Measurements from ENCODE around the gene CCDC180.
"Not testable (repeated sequence)": the region's sequence is repeated elsewhere in the genome, so short reads cannot be mapped to it uniquely, and the experiment has no call there.

The CCDC180 gene

DNA sequence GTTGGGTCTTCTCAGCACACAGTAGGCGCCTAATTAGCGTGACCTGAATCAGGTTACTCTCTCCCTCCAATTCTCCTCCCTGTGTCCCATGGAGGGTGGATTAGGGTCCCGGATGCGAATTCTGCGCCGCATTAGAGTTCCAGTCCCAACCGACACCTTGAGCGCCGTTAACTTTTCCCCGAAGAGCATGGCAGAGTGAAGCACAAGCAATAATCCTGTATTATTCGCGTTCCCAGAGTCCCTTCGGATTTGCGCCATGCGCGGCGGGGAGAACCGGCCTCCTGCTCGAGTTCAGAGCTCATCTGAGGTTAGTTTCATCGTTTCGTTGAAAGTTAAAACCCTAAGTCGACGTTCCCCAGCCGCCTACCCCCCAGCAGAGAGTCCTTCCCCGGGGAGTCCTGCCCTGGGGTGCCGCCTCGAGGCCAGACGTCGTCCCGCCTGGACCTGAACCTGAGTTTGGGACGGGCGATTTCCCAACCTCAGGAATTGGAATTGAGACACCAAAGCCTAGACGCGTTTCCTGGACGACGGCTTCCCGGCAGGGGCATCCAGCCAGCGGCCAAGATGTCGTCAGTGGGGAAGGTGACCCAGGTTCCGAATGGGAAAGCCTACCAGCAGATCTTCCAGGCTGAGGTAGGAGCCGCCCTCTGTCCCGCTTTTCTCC, at the start of gene CCDC180:
CCDC180 (plus strand) TSS at position 160 of the 664 bp plus-strand sequence; CDS start at position 565, 405 bp downstream.
- DNase-seq: no peak

DNA sequence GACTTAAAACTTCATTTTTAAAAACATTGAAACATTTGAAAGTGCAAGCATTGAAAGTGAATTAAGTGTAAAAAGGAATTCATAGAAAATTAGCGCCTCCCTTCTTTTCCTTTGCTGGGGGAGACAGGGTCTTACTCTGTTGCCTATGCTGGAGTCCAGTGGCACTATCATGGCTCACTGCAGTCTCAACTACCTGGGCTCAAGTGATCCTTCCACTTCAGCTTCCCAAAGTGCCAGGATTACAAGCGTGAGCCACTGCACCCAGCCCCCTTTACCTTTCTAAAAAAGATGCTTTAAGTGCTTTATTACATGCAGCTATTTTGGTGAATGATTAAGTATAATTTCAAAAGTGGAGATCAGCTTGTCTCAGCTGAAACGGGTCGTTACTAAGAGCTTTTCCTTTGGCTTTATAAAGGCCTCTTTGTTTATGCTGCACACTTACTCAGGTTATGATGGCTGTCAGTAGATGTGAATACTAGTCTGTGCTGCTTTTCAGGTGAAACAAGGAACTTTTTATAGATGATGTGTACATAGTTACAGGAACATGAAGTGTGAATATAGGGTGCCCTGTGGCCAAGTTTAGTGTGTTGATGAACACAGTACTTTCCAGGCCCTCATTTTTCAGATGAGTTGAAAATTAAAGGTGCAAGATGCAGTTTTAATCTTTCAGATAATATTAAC, 47.5 kb upstream of the CCDC180 start:
- not testable (repeated sequence) for DNase-seq

DNA sequence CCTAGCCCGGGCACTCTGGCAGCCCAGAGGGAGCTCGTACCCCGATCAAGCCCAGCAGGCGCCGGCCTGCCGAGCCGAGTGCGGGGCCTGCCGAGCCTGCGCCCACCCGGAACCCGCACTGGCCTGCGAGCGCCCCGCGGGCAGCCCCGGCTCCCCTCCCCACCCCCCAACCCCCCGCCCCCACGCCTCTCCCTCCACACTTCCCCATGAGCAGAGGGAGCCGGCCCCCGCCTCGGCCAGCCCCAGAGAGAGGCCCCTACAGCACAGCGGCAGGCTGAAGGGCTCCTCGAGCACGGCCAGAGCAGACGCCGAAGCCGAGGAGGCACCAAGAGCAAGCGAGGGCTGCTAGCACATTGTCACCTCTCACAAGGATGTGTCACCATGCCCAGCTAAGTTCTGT, 36.2 kb upstream of the CCDC180 start:
- no peak for DNase-seq

DNA sequence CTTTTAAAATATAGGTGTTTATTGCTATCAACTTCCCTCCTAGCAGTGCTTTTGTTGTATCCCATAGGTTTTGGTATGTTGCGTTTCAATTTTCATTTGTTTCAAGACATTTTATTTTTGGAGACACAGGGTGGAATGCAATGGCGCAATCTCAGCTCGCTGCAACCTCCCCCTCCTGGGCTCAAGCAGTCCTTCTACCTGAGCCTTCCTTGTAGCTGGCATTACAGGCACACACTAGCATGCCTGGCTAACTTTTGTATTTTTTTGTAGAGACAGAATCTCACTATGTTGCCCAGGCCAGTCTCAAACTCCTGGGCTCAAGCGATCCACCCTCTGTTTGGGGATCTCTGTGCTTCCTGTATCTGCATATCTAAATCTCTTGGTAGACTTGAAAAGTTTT, 35.4 kb upstream of the CCDC180 start:
- no peak for DNase-seq

DNA sequence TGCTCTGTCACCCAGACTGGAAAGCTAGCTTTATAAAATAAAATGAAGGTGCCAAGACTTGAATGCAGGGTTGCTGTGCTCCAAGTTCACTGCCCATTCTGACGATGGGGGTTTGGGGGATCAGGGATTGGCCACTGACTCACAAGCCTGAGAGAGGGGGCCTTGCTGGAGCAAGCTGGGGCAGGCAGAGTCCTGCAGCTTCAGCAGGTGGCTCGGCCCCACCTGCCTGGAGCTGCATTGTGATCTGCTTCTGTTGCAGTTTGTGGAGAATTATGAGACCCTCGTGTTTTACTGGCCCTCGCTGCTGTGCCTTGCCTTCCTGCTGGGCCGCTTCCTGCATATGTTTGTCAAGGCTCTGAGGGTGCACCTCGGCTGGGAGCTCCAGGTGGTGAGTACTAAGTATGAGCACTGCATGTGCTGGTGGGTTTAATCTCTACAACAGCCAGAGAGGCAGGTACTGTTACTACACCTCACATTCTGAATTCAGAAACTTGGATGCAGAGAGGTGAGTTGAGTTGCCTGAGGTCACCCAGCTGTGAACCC, 31.1 kb upstream of the CCDC180 start:
- no peak for DNase-seq

DNA sequence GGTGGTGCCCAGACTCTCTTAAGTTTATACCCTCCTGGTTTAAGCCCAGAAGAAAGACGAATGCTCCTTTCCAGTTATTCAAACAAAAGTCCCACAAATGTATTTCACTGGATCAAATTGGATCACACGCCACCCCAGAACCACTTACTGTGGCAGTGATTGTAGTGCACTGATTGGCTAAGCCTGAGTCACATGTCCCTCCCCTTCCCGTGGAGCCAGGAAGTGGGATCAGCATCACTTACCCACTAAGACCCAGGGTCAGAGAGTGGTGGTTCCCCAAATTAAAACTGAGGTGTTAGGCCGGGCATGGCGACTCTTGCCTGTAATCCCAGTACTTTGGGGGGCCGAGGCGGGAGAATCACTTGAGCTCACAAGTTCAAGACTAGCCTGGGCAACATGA, 29.5 kb upstream of the CCDC180 start:
- no peak for DNase-seq

DNA sequence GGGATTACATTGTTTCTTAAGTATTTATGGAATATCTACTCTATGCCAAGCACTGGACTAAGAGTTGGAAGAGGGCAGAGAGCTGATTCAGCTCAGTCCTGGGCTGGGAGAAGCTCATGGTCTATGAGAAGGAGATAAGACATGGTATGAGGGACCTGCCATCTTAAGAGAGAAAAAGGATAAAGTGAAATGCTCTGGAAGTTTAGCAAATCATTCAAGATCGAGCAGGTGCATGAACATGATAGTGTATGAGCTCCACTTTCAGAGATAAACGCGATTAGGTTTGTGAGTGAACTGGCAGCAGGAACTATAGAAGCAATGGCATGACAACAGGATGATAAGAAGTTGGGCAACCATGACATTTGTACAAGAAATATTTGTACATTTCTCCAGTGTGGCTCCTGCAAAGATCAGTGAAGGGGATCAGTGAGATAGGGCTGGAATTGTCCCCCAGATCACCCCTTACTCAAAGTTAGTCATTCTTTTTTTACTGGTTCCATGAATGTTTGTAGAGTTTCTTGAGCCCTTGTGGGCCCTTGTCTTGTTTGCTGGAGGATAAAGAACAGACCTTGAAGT, 26.6 kb upstream of the CCDC180 start:
- DNase-seq: no peak

DNA sequence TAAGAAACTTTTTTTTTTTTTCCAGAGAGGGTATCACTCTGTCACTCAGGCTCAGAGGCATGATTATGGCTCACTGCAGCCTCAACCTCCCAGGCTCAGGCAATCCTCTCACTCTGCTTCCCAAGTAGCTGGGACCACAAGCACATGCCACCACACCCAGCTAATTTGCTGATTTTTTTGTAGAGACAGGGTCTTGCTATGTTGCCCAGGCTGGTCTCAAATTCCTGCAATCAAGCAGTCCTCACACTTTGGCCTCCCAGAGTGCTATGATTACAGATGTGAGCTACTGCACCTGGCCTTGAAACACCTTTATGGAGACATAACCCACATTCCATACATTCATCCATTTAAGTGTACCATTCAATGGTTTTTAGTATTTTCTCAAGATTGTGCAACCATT, 23.7 kb upstream of the CCDC180 start:
- no peak for DNase-seq

DNA sequence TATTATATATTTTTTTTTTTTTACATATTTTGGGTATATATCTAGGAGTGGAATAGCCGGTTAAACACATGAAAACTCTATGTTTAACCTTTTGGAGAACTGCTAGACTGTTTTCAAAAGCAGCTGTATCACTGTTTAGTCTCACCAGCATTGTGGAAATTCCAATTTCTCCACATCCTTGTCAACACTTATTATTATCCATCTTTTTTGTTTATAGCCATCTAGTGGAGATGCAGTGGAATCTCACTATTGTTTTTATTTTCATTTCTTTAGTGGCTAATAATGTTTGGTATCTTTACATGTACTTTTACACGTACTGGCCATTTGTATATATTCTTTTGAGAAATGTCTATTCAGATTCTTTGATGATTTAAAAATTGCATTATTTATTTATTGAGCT, 22.7 kb upstream of the CCDC180 start:
- no peak for DNase-seq

DNA sequence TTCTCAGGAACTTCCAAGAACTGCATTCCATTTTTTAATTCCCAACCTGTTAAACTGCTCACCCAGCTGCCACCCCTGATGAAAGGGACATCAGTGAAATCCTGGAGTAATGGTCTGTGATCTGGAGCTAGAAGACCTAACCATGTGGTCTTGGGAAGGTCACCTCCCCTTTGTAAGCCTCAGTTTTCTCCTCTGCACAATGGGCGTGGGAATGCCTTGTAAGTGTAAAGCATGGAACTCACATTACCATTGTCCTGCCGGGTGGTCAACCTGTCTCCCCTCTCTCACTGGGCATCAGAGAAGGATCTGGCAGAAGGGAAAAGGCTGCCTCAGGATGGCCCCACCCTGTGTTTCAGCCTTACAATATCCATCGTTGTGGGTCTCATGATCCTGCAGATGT, 15.3 kb upstream of the CCDC180 start:
- no peak for DNase-seq

DNA sequence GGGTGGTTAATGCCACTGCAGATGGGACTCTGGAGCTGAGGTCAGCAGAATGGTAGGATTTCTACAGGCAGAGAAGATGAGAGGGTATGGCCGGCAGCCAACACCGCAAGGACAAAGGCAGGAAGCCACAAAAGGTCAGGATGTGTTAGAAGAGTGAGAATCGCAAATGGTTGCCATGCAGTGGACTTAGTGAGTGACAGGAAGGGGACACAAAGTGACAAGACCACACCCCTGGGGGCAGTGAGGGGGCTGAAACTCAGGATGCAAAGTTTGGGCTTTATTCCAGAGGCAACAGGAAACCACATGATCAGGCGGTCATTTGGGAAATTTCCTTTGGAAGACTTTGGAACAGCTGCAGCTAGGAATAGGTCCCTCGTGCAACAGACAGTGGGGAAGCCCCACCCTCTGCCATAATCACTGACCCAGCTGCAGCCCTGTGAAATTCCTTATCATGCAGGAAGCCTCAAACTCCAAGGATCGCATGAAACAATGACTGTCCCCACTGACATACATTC, 14.2 kb upstream of the CCDC180 start:
- DNase-seq: no peak

DNA sequence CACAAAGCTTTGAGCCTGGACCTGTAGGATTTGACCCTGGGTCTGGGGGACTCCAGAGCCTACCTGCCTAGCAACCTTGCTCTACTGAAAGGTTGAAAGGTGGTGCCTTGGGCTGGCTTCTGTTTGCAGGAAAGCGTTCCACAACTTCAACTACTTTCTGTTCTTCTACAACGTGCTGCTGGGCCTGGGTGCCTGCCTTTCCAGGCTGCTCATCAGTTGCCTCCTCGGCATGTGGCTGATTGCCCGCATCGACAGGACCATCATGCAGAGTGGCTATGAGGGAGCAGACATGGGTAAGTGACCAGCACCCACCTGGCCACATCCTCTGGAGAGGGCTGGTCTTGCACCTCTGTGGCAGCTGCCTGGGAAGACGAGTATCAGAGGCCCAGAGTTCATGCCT, 13.6 kb upstream of the CCDC180 start:
- no peak for DNase-seq

DNA sequence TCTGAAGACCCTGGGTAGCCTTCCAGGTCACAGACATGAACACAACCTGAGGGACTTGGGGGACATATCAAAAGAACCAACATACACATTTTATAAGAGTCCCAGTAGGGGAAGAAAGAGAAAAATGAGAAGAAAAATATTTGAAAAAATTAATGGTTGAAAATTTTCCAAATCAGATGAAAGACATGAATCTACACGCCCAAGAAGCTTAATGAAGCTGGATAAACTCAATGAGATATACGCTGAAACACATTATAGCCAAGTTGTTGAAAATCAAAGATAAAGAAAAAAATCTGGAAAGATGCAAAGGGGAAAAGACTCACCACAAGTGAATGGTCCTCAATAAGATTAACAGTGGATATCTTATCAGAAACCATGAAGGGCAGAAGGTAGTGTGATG, 9.6 kb upstream of the CCDC180 start:
- DNase-seq: no peak

DNA sequence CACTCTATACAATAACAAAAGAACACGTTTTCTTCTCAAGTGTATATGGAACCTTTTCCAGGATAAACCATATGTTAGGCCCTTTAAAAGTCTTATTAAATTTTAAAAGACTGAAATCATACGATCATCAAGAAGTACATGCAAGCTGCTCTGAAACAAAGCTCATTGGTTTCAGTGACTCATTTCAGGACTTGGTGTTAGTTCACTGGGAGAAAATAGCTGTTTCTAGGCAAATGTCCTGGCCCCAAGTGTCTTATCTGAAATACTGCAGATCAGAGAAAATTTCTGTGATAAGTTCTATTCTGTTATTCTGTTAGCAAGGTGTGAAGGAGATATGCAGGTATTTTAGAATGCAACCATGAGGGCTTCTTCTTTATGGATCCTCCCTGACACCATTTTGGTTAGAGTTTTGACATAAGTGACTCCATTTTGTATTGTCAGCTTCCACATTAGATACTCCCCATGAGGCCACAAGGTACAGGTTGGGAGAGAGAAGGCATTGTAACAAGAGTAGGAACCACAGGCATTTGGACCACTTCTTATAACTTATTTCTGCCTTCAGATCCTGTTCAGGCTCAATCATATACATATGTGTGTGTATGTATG, 7.5 kb upstream of the CCDC180 start:
- DNase-seq: no peak

DNA sequence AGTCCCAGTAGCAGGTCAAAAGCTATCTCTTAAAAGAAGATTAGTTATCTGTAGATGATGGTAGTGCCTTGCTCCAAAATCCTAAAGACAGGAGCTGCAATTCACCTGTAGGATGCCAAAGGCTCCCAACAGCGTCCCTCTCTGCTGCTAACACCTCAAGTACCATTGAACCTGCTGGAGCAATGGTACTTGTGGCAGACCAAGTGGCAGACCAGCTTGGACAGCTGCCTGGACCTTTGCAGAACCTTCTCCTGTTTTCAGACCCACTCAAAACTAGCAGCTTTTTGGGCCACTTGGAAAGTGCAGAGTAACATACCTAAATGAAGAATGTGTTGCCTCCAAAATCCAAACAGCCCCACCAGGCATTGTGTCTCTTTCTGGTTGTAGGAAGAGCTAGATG, 6.9 kb upstream of the CCDC180 start:
- no peak for DNase-seq

DNA sequence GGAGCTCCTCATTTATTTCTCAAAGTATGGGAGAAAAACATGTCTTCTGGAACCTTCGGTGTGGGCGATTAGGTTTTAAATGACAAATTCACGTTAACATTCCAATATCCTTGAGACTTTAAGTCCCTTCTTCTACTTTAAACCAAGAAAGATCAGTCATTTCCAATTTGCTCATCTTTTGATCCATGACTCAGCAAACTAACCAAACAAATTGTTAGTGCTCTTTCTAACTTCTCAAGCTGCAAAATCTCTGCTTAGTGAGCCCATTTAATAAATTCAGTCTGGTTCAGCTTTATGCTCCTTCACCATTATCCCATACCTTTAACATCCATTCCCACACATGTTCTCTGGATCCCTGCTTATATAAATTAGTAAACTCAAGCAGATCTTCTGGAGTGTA, 5.5 kb upstream of the CCDC180 start:
- no peak for DNase-seq

DNA sequence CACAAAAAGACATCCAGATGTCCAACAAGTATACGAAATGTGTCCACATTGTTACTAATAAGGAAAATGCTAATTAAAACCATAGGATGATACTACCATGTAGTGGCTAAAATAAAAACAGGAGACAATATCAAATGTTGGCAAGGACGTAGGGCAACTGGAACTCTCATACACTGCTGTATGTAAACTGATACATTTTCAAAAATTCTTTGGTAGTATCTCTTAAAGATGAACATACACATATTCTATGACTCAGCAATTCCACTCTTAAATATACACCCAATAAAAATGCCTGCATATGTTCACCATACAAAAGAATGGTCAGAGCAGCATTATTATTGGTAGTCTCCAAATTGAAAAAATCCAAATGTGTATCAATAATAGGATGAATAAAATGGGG, 2.9 kb upstream of the CCDC180 start:
- DNase-seq: no peak

DNA sequence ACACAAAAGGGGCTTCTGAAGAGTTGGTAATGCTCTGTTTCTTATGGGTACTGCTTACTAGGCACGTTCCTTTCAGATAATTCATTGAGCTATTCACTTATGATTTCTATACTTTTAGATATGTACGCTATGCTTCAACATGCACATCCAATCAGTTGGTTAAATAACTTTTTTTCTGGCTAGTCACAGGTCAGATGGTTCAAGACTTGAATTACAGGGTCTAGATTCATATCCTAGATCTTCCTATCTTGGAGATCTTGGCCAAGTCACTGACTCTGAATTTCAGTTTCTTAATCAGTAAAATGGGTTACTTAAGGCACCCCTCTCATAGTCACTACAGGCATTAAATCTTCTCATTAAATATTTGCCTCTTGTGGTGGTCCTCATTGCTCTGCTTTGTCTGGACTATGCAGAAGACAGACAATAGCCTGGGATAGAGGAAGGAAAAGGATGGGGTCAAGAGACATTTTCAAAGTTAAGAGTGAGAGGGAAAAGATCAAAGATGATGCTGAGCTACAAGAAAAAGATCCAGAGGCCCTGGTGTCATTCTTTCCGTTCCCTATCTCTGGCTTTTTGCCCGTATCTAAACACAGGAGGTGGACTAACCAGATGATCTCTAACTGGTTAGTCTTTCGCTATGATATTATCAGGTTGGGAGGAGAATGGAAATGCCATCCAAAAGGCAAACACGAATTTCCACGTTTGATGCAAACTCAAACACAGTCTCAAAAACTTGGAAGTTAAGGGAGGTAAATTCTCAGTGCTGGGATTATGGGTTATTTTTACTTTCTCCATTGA, 1.8 kb upstream of the CCDC180 start:
- DNase-seq: no peak

DNA sequence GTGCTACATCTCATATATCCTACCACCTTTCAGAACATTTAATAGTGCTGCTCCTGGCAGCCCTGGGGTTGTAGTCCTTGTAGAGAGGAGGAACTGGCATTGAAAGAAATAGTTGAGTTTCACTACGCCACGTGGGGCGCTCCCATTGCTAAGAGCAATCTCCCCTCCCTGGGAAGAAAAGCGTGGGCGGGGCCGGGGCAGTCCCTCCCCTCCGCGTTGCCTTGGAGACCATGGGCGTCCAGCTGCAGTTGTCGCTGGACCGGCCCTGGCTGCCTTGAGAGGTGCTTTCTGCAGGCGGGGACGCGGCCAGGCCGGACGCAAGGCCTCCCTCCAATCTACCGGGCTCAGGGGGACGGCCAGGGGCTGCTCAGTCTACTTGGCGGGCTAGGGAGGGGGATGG, 368 bp upstream of the CCDC180 start:
- no peak for DNase-seq

DNA sequence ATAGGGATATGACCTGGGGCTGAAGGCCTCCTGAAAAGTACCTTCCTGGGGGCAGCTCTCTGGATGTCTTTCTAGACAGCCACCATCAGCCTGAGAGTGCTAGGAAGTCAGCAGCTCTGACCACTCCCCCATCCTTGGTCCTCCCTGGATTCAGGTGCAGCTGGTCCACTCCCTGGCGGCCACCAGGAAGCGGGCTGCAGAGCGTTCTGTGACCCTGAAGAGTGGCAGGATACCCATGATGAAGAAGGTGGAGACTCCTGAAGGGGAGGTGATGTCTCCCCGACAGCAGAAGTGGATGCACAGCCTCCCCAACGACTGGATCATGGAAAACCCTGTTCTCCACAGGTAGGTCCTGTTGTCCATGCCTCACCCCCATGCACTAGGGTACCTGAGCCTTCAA, 1.8 kb downstream of the CCDC180 start:
- DNase-seq: no peak

DNA sequence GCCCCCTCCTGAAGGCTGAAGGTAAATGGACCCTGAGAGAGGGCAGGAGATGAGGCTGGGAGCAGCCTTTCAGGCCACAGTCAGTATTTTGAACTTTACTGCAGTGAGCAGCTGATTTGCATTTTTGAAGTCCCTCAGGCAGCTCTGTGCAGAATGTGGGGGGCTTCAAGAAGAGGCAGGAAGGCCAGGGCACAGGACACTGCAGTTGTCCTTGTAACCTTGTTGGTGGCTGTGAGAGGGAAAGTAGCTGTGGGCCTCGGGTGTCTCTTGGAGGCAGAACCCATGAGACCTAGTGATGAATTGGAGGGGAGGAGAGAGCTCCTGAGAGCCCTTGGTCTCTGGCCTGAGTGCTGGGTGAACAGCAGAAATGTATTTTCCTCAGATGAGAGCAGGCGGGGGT, 2.6 kb downstream of the CCDC180 start:
- DNase-seq: no peak

DNA sequence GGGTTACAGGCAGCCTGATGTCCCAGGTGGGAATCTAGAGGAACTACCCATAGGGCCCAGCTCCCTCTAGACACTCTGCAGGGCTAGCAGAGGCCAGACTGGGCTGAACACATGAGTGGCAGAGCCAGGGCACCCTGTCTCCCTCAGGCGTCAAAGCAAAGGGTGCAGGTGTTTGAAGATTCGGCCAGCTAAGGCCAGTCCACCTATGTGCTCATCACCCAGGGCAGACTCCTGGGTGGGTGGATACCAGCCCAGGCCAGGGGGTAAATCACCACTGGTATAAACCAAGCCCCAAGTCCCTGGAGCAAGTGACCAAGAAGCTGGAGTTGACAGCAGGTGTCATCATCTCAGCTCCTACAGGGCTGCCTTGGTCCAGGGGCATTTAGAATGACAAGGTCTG, 3.4 kb downstream of the CCDC180 start:
- DNase-seq: no peak

Data from DMS 273 treated with DMSO at 0.1 percent for 48 hours (cell line).